Spinal cord (tissue), 10 donors: ENCODE measurements around the gene BOLA2B. TPM values are rescaled to one million over a fixed set of nuclear protein-coding genes. Genes with fewer than 3 reads are reported as not detected.
"Not testable (repeated sequence)": the region's sequence is repeated elsewhere in the genome, so short reads cannot be mapped to it uniquely, and the experiment has no call there.

Experiments
- DNase-seq, 6 donors: peaks; one replicate each; pipeline versions ENCODE4 v3.0.0 to v3.0.0-alpha.2; 2013 to 2015; ENCODE audit warnings: low spot score in 6 of 6, low read depth in 4 of 6
- H3K27ac ChIP-seq: one replicate; pipeline ENCODE4 v1.5.1; 2013; ENCODE audit warnings: low read depth, low read length, control low read depth
- H3K27me3 ChIP-seq: one replicate; pipeline ENCODE4 v1.6.1; 2013; ENCODE audit warnings: low read length; ENCODE audit not compliant: control insufficient read depth, insufficient read depth
- H3K36me3 ChIP-seq: one replicate; pipeline ENCODE4 v1.6.1; 2013; ENCODE audit warnings: low read length; ENCODE audit not compliant: control insufficient read depth, insufficient read depth
- H3K4me1 ChIP-seq: one replicate; pipeline ENCODE4 v1.6.1; 2013; ENCODE audit warnings: low read length; ENCODE audit not compliant: control insufficient read depth, insufficient read depth
- H3K4me3 ChIP-seq: one replicate; pipeline ENCODE4 v1.5.1; 2013; ENCODE audit warnings: low read depth, low read length, control low read depth
- H3K9me3 ChIP-seq: one replicate; pipeline ENCODE4 v1.6.1; 2013; ENCODE audit warnings: low read length; ENCODE audit not compliant: control insufficient read depth, insufficient read depth
- WGBS: methylation state at CpG from one replicate; pipeline ENCODE4 v1.1.5; 2013; ENCODE audit warnings: missing lambda C conversion rate; ENCODE audit not compliant: insufficient coverage; 5-methylcytosine and 5-hydroxymethylcytosine counted together
- polyA plus RNA-seq, 2 donors: library from polyadenylated mRNA; unstranded; fragments of 120-200 nt; gene quantifications; one replicate each; pipeline ENCODE4 v1.2.1, GENCODE V29; 2013; ENCODE audit not compliant: insufficient read length in 2 of 2
- total RNA-seq, 2 donors: library from RNA; depleted of rRNA in 1 of 2; stranded (reverse); fragments of 120-200 nt in 1 of 2; fragments of >200 nt in 1 of 2; gene quantifications; one replicate each; pipeline versions ENCODE4 v1.2.3 to v1.2.4, GENCODE V29; 2013 to 2014
- donor health status: healthy.

BOLA2B gene
- total and polyA plus RNA-seq, 4 donors: 10.1 to 102 (median 41.8) TPM

DNA sequence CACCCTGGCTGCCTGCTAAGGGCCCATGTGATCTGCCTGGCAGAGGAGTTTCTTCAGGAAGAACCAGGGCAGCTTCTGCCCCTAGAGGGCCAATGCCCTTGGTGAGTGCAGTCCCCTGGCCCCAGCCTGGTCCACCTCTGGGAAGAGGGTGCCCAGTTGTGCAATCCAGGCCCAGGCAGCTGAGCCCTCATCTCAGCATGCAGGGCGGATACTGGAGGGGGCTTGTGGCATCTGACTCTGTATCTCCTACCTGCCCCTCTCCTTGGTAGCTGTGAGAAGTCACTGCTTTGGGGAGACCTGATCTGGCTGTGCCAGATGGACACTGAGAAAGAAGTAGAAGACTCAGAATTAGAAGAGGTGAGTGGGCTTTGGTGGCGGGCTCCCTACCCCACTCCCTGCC, 3.5 kb upstream of the BOLA2B start:
- H3K4me1 ChIP-seq, DNase-seq, H3K4me3 ChIP-seq, H3K9me3 ChIP-seq, H3K27ac ChIP-seq, H3K27me3 ChIP-seq, H3K36me3 ChIP-seq: not testable (repeated sequence)
- no CpG with 5 or more reads among the region's 2 CpGs for WGBS

DNA sequence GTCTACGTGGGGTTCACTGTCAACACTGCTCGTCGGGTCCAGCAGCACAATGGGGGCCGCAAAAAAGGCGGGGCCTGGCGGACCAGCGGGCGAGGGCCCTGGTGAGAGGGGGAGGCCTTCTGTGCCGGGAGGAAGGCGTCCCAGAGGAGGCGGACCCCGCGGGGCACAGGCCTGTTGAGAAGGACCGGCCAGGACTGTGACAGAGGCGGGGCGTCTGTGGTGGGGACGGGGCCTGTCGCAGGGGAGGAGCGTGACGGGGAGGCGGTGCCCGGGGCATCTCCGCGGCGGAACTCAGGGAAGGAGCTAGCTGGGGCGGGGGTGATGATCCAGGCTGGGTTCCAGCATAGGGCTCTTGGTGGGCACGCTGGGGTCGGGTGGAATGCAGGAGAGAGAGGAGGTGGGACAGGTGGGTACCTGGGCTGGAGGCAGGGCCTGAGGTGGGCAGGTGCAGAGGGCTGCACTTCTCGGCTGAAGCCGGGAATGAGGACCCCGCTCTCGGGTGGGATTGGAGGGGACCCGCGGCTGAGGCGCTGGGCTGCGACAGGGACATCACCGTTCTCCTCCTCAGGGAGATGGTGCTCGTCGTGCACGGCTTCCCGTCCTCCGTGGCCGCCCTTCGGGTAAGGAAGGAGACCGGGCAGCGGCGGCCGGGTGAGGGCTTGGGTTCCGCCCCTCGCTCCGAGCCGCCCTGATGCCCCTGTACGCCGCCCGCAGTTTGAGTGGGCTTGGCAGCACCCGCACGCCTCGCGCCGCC, 883 bp upstream of the BOLA2B start:
- not testable (repeated sequence) for H3K27me3 ChIP-seq, DNase-seq, H3K9me3 ChIP-seq, H3K36me3 ChIP-seq, H3K4me1 ChIP-seq, H3K27ac ChIP-seq
- peak overlapping the region; percentile 20 for H3K4me3 ChIP-seq
- 2% methylated on average over 8 of the region's 60 CpGs for WGBS

DNA sequence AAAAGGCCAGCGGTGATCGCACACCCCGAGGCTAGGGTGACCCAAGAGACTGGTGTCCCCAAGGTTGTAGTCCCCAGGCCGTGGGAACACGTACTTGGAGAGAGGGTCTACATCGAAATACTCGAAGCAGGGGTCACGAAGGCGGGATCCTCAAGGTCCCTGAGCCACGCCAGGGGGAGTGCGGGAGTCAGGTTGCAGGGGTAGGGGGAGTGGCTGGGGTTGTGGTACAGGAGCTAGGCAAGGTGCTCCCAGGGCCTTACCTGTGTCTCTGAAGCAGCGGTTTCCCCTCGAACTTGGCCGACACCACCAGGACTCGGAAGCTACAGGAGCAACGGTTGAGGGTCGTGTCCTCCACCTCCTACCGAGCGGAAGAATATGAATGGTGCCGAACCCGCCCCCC, 368 bp downstream of the BOLA2B start:
- not testable (repeated sequence) for DNase-seq, H3K27me3 ChIP-seq, H3K9me3 ChIP-seq, H3K27ac ChIP-seq, H3K36me3 ChIP-seq, H3K4me1 ChIP-seq, H3K4me3 ChIP-seq
- no CpG with 5 or more reads among the region's 21 CpGs for WGBS

DNA sequence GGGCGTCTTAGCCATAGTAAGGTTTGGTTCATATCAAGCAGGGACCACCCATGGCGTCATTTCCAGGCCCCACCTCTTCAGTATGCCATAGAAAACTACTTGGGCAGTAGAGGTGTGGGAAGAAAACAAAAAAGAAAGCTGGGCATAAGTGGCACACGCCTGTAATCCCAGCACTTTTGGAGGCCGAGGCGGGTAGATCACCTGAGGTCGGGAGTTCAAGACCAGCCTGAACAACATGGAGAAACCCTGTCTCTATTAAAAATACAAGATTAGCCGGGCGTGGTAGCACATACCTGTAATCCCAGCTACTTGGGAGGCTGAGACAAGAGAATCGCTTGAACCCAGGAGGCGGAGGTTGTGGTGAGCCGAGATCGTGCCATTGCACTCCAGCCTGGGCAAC, 2.3 kb downstream of the BOLA2B start:
- not testable (repeated sequence) for H3K4me3 ChIP-seq, DNase-seq, H3K27ac ChIP-seq, H3K27me3 ChIP-seq, H3K9me3 ChIP-seq
- Histone ChIP-seq H3K36me3 (peaks cover 22% of the 10 kb centered on the region), H3K4me1 (peaks cover 13% of the 10 kb centered on the region)
- no CpG with 5 or more reads among the region's 12 CpGs for WGBS

DNA sequence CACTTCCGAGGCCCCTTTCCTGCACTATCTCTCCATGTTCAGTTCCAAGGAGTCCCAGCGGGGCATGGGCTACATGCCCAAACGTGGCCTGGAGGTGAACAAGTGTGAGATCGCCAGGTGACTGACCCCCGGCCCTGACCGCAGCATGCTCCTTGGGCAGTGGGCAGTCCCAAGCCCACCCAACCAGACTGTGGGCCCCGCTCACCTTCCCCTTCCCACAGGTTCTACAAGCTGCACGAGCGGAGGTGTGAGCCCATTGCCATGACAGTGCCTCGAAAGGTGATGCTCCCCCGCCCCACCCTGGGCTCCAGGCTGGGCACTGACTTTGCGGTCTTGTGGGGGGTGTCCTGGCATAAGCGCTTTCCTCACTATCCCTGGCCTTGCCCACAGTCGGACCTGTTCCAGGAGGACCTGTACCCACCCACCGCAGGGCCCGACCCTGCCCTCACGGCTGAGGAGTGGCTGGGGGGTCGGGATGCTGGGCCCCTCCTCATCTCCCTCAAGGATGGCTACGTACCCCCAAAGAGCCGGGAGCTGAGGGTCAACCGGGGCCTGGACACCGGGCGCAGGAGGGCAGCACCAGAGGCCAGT, 5.4 kb downstream of the BOLA2B start:
- DNase-seq: no peak

DNA sequence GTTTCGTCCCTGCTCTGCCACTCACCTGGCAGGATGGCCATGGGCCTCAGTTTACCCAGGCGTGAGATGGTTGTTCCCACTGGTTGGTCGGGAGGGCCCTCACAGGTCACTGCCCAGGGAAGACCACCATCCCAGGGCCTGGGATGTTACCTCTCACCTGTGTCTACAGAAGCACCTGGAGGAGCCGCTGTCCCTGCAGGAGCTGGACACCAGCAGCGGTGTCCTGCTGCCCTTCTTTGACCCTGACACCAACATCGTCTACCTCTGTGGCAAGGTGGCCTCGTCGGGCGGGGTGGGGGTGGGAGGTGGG, 6.0 kb downstream of the BOLA2B start:
- no peak overlapping the region for H3K27ac ChIP-seq
- WGBS: 52% methylated on average over 3 of the region's 9 CpGs

More for the DNA sequence above, 5.4 kb downstream of the BOLA2B start:
- no peak overlapping the region for H3K27ac ChIP-seq
- WGBS: 93% methylated on average over 16 of the region's 23 CpGs
- H3K36me3 ChIP-seq: peaks cover 35% of the 10 kb centered on the region
- peaks cover 37% of the 10 kb centered on the region for H3K4me1 ChIP-seq
- H3K27me3 ChIP-seq: no peaks in the 10 kb centered on the region
- no peaks in the 10 kb centered on the region for H3K9me3 ChIP-seq
- no peak overlapping the region for H3K4me3 ChIP-seq

DNA sequence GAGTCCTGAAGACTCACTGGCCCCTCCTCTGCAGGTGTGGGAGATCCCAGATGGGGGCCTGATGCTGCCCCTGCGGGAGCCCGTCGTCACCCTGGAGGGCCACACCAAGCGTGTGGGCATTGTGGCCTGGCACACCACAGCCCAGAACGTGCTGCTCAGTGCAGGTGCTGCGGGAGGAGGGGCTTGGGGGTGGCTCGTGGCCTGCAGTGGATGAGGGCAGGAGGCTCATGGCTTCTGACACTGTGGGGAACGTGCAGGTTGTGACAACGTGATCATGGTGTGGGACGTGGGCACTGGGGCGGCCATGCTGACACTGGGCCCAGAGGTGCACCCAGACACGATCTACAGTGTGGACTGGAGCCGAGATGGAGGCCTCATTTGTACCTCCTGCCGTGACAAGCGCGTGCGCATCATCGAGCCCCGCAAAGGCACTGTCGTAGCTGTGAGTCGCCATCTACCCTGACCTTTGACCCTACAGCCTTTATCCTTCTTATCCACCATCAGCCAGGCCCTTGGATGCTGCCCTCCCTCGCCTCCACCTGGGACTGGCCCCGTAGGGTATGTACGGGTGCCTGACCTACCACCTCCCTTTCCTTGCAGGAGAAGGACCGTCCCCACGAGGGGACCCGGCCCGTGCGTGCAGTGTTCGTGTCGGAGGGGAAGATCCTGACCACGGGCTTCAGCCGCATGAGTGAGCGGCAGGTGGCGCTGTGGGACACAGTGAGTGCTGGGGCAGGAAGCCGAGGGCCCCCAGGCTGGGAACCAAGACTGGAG, 6.5 kb downstream of the BOLA2B start:
- no peak overlapping the region for H3K27ac ChIP-seq
- H3K9me3 ChIP-seq: no peaks in the 10 kb centered on the region
- peaks cover 42% of the 10 kb centered on the region for H3K4me1 ChIP-seq
- H3K27me3 ChIP-seq: no peaks in the 10 kb centered on the region
- 62% methylated on average over 35 of the region's 36 CpGs for WGBS
- no peak overlapping the region for H3K4me3 ChIP-seq
- DNase-seq: peak in 2 of 6 donors; percentile 10 to 29
- H3K36me3 ChIP-seq: peaks cover 35% of the 10 kb centered on the region

More for the DNA sequence above, 6.0 kb downstream of the BOLA2B start:
- DNase-seq: no peak
- H3K9me3 ChIP-seq: no peaks in the 10 kb centered on the region
- H3K4me3 ChIP-seq: no peak overlapping the region
- no peaks in the 10 kb centered on the region for H3K27me3 ChIP-seq
- peaks cover 42% of the 10 kb centered on the region for H3K4me1 ChIP-seq
- H3K36me3 ChIP-seq: peaks cover 35% of the 10 kb centered on the region

DNA sequence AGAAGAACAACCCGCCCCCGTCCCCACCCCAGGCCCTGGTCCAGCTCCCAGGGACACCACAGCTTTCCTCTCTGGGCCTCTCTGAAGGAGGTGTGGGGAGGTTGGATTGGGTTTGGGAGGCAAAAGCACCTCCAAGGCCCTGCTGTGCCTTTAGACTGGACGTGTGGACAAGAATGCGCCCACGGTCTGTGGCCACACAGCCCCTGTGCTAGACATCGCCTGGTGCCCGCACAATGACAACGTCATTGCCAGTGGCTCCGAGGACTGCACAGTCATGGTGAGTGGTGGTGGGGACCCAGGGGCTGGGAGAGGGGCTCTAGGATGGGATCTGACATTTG, 7.1 kb downstream of the BOLA2B start:
- H3K4me3 ChIP-seq: no peak overlapping the region
- no peak overlapping the region for H3K27ac ChIP-seq

DNA sequence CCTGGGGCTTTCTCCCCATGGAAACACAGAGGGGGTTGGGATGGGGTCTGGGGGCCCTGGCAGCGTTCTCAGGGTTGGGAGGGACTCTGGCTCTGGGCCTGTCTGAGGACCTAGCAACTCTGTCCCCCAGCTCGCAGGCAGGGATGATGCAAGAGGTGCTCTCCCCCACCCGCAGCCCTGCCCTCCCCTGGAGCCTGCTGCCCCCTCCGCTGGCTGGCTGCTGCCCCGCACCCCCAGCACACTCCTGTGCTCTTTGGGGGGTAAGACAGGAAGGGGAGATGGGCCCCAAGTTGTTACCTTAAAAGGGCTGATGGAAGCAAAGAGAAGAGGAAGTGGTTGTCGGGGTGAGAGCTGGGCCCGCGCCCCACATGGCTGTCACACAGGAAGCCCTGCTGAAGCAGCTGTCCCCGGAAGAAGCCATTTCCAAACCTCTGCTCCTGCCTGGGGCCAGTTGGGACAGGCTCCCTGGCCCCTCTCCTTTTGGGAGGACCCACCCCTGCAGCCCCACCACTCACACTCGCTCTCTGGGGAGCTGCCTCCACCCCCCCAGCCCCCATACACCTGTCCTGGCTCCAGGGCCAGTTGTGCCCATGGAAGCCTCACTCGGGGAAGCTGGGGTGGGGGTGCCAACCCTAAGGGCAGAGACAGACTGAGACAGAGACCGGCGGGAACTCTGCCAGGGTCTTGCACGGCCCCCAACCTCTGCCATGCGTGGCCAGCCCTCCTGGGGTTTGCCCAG, 7.6 kb downstream of the BOLA2B start:
- Histone ChIP-seq H3K36me3 (peaks cover 35% of the 10 kb centered on the region), H3K9me3 (no peaks in the 10 kb centered on the region), H3K4me3 (no peak overlapping the region), H3K27me3 (no peaks in the 10 kb centered on the region), H3K4me1 (peaks cover 42% of the 10 kb centered on the region), H3K27ac (no peak overlapping the region)
- DNase-seq: peak in 1 of 6 donors; percentile 4
- 87% methylated on average over 12 of the region's 15 CpGs for WGBS

More for the DNA sequence above, 7.1 kb downstream of the BOLA2B start:
- no peak for DNase-seq
- 87% methylated on average over 8 of the region's 9 CpGs for WGBS
- Histone ChIP-seq H3K27me3 (no peaks in the 10 kb centered on the region), H3K9me3 (no peaks in the 10 kb centered on the region), H3K36me3 (peaks cover 35% of the 10 kb centered on the region), H3K4me1 (peaks cover 42% of the 10 kb centered on the region)
